C4-2B (cell line): ENCODE measurements around the gene CD14.

ENCODE experiments used
- H3K27ac ChIP-seq: fragments of 450-650 bp; 2 replicates; pipeline ENCODE4 v1.5.1; 2017
- ZFX ChIP-seq: fragments of 450-650 bp; IDR thresholded peaks from 2 replicates; pipeline ENCODE4 v1.6.1; 2017
- TF ChIP-seq, protein P1 (sequence below): fragments of 450-650 bp; conservative IDR thresholded peaks from 2 replicates; pipeline ENCODE4 v1.5.1; 2017; ENCODE audit warnings: mild to moderate bottlenecking

CD14 gene

DNA sequence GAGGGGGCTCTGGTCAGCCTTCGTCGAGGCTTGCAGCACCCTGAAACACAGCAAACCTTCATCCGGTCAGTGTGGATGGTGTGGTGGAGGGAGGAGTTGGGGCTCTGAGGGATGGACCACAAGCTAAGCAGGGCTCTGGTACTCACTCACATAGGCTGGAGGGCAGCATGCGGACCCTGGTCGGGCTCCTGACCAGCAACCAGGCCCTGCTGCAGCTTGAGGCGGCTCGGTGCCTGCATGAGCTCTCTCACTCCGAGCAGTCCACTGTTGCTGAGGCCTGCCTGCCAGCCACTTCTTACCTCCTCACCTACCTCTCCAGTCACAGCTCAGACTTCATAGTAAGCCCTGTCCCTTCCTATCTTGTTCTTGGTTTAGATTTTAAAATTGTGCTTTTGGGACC lies 8.7 kb upstream of the CD14 start:
- TF ChIP-seq, protein P1, sequence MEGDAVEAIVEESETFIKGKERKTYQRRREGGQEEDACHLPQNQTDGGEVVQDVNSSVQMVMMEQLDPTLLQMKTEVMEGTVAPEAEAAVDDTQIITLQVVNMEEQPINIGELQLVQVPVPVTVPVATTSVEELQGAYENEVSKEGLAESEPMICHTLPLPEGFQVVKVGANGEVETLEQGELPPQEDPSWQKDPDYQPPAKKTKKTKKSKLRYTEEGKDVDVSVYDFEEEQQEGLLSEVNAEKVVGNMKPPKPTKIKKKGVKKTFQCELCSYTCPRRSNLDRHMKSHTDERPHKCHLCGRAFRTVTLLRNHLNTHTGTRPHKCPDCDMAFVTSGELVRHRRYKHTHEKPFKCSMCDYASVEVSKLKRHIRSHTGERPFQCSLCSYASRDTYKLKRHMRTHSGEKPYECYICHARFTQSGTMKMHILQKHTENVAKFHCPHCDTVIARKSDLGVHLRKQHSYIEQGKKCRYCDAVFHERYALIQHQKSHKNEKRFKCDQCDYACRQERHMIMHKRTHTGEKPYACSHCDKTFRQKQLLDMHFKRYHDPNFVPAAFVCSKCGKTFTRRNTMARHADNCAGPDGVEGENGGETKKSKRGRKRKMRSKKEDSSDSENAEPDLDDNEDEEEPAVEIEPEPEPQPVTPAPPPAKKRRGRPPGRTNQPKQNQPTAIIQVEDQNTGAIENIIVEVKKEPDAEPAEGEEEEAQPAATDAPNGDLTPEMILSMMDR = no peak
- TF ChIP-seq ZFX = no peak
- H3K27ac ChIP-seq = peak overlapping the region; percentile 3; the same call in 1 of the 2 replicates

DNA sequence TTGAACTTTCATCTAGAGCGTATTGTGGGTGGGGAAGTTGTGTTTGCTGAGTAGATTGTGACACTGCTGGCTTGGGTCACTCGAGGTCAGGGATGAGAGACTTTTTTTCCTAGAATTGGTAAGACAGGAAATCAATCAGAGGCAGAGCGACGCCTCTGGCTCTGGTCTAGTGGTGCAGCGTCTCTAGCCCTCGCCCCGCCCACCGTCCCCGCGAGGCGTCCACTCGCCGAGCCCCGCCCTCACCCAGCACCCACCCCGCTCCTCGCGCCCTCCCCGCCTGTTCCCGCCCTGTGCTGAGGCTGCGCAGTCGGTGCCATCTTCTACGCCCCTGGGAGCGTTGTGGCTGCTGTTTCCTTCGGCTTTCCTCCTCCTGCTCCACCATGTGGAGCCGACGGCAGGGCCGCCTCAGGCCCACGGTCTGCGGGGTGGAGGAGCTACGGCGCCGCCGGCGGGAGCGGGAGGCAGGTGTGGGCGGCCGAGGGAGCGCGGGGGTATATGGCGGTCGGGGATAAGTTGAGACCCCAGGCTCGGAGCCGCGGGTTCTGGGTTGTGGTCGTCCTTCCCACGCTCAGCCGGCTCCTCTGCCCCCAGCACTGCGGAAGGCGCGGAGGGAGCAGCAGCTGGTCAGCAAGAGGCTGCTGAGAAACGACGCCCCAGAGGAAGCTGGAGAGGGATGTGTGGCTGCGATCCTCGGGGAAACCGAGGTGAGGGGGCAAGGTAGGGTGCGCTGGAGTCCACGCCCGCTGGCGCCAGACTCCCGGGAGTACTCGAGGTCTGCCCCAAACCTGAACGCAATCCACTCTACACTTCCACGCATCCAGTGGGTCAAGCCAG lies 6.4 kb upstream of the CD14 start, which contains the start of gene TMCO6:
Gene TMCO6 (plus strand): TSS at position 304 of the 834 bp plus-strand sequence. CDS start 77 bp downstream, at position 381.
- peak within 1 kb of the TSS; percentile 91 for H3K27ac ChIP-seq
- TF ChIP-seq ZFX = no peak
- TF ChIP-seq, protein P1 = peak; percentile 84

DNA sequence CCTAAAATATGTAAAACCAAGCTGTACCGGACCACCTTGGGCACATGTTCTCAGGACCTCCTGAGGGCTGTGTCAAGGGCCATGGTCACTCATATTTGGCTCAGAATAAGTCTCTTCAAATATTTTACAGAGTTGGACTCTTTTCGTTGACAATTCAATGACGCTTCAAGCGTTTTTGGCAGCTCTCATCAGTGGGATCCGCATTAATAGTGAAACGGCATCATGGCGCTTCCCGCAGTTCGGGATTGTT lies 5.8 kb upstream of the CD14 start:
- H3K27ac ChIP-seq = peak overlapping the region; percentile 91

DNA sequence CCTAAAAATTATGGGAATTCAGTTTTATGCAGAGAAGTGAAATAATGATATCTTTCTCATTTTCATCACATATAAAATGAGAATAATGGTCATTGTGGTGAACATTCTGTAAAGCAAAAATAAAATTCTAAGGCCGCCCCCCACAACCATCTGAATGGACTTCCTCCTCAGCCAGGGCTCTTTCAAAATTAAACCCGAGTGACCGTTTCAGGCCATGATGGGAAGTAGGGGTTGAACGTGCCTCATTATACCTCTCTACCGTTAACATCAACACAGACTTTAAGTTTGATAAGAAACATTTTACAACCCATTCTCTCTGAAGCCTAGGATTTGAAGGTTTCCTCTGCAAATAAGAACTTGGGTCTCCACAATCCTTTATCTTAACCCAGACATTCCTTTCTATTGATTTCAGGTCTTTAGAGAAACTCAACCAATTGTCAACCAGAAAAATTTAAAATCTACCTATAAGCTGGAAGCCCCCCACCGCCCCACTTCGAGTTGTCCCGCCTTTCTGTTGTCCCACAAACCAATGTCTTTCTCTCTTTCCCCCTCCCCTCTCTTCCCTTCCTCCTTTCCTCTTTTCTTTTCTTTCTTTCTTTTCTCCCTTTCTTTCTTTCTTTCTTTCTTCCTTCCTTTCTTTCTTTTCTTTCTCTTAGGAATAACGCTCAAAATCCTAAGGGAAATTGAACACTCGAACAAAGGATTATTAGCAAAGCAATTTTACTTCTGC lies 4.6 kb upstream of the CD14 start:
- no peak overlapping the region for H3K27ac ChIP-seq
- no peak for TF ChIP-seq ZFX
- TF ChIP-seq, protein P1 = no peak

DNA sequence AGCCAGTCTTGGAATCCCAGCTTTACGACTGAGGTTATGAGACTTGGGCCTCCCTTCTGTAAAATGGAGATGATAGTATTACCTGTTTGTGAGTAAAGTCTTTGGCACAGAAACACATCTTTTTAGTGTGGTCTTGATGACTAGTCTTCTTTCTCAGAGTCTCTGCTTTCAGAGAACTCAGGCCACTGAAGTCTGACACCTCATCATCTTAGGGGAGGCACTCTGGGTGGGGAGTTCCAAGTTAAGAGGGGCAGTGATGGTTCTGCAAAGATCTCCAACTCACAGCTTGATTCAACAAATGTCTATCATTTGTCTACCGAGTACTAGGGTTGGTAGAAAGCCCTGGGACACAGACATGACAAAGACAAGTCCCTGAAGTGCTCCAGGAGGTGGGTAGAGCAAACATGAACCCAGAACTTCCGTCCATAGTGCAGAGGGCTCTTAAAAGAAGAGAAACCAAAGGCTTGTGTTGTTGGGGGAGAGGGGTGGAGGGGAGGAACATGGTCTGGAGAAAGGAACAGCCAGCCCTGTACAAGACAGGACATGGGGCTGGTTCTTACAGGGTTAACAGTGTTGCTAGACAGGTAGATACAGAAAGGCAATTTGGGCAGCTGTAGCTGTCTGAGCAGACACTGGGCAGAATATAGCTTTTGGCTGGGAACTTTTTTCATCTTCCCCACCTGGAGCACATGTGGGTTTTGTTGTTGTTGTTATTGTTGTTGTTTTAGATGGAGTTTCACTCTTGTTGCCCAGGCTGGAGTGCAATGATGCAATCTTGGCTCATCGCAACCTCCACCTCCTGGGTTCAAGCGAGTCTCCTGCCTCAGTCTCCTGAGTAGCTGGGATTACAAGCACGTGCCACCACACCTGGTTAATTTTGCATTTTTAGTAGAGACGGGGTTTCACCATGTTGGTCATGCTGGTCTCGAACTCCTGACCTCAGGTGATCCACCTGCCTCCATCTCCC lies 2.6 kb upstream of the CD14 start:
- no peak for TF ChIP-seq ZFX
- TF ChIP-seq, protein P1 = peak; percentile 50
- H3K27ac ChIP-seq = no peak overlapping the region

DNA sequence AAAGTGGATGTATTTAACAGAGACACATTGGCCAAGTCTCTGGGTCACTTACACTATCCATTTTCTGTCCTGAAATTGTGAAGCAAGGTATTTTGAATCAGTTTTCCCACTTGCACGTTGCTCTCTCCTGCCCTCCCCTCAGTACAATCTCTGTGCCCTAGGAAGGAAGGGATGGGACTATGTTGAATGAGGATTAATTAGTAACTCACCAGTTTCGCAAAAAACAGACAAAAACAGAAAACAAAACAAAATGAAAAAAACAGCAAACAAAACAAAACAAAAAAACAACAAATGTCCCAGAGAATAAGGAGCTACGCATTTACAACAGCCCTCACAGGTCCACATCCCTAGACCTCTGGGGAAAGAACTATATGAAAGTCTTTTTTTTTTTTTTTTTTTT lies 1.1 kb upstream of the CD14 start:
- H3K27ac ChIP-seq = no peak overlapping the region
- TF ChIP-seq ZFX = no peak
- TF ChIP-seq, protein P1 = no peak

DNA sequence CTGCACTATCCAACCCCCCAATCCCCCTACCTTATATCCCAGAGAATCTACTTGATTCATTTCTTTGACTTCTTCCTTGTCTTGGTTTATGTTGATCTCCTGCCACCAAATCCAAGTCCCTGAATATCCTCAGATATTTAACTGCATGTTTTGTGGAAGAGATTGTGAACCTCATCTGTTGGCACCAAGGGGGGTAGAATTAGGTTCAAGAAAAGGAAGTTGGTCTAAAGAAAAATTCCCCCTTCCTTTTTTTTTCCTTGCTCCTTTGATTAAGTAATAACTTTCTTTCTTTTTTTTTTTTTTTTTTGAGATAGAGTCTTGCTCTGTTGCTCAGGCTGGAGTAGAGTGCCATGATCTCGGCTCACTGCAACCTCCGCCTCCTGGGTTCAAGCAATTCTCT lies 526 bp upstream of the CD14 start:
- no peak for TF ChIP-seq ZFX
- TF ChIP-seq, protein P1 = no peak
- H3K27ac ChIP-seq = no peak overlapping the region
